ENCODE results near the gene SHMT2. TPM values are rescaled to one million over a fixed set of nuclear protein-coding genes. Genes with fewer than 3 reads are reported as not detected.

The SHMT2 gene
- 225 and 266 TPM in 2 replicates for total RNA-seq (2012; rRNA removed)
- 302 and 364 TPM in 2 replicates for polyA plus RNA-seq (2012; rRNA removed)
- polyA plus RNA-seq (2012; cell fraction: cytosol; rRNA removed), result 201 and 323 TPM in 2 replicates
- 303 and 511 TPM in 2 replicates for polyA plus RNA-seq (2012; cell fraction: nucleus; rRNA removed; ENCODE audit: low replicate concordance)
- percentile 82 among the genes with signal in this experiment for Bru-seq, nascent RNA
- BruChase-seq, experiment 1, labeled RNA remaining after a 6-hour chase, result percentile 89 among the genes with signal in this experiment
- percentile 77 among the genes with signal in this experiment for BruChase-seq, experiment 2, labeled RNA remaining after a 2-hour chase
- long read RNA-seq, transcript SHMT2-229 (11 exons, 1,659 nt), result minor isoform, 9 of 316 reads
- long read RNA-seq, transcript SHMT2-202 (12 exons, 2,006 nt), result minor isoform, 51 of 316 reads
- long read RNA-seq, transcript SHMT2-201 (12 exons, 2,537 nt), result major isoform, 123 of 316 reads
- long read RNA-seq, partial matches to known transcripts, result 83 of 316 reads
- long read RNA-seq, other reads (novel, unspliced or antisense), result 43 of 316 reads

DNA sequence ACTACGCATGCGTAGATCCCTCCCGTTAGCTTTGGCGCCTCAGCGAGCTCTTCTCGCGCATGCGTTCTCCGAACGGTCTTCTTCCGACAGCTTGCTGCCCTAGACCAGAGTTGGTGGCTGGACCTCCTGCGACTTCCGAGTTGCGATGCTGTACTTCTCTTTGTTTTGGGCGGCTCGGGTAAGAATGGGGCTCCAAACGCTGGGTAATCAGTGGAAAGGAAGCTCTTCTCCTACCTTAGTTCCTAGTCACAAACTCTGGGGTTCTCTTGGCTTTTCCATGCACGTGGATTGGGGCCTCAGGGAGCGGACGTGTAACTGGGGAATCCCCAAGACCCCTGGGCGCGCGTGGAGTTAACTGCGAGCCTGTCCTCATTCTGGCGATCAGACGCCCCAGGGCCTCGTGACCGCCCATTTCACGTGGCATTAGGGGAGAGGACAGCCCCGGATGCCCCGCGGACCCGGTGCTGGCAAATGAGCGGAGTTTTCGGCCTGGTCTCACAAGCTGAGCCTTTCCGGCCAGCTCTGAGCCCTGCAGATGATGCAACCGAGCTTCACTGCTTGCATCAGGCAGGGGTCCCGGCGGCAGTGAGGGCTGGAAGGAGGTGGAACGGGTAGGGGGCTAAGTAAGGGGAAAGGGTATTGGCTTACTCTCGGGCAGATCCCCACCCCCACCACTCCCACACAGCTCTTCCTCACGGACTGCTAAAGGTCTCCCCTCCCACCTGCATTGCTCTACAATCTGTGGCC lies at the start of gene SHMT2:
Gene SHMT2, plus strand, starts transcription at position 78 of the 747 bp plus-strand sequence. Its CDS starts 68 bp downstream, at position 146.
- no TSS peak for BruUV-seq (replicated peaks)
- H3K56ac ChIP-seq (ENCODE audit: extremely low read depth, insufficient read depth, low read length), result peak within 1 kb of the TSS; percentile 100
- in situ Hi-C loops (cut with MboI; ENCODE audit: low sequenced_read_pairs), result no loop called here
- DNase-seq, result peak; percentile 95
- peak within 1 kb of the TSS; percentile 94 for H3K27ac ChIP-seq (ENCODE audit: insufficient read depth, low read length)
- H3K4ac ChIP-seq (ENCODE audit: low read depth, low read length), result peak within 1 kb of the TSS; percentile 100
- 0% methylated on average over 13 of the region's 42 CpGs; no CpG with 5 or more reads in 1 of the 2 experiments for WGBS, 2 experiments (ENCODE audit: extremely low coverage in 2 of 2, insufficient read length in 1 of 2)
- H4K5ac ChIP-seq (ENCODE audit: low read depth, low read length), result peak within 1 kb of the TSS; percentile 84
- H2AK5ac ChIP-seq (ENCODE audit: low read depth, low read length), result peak within 1 kb of the TSS; percentile 98
- peak within 1 kb of the TSS; percentile 59 for H3K4me3 ChIP-seq (ENCODE audit: insufficient read depth, low read depth, low read length)
- H2BK120ac ChIP-seq (ENCODE audit: low read depth, low read length), result peak within 1 kb of the TSS; percentile 96
- peaks cover 40% of the 10 kb centered on the region for H3K36me3 ChIP-seq (ENCODE audit: control insufficient read depth, insufficient read depth, low read length)
- ATAC-seq (ENCODE audit: low read depth), result peak; percentile 71
- H3K9me3 ChIP-seq (ENCODE audit: control insufficient read depth, insufficient read depth, low read length), result no peaks in the 10 kb centered on the region
- peak within 1 kb of the TSS; percentile 100 for H3K14ac ChIP-seq (replicated peaks; ENCODE audit: low read depth, low read length)
- peak within 1 kb of the TSS; percentile 98 for H3K9ac ChIP-seq (ENCODE audit: low read depth, low read length)
- peak within 1 kb of the TSS; percentile 100 for H4K91ac ChIP-seq (ENCODE audit: insufficient read depth, low read depth, low read length)
- peaks cover 29 to 53% of the 10 kb centered on the region in 2 experiments for H3K79me1 ChIP-seq (ENCODE audit: low read depth in 1 of 2, low read length in 2 of 2)
- intact Hi-C loops (cut with micrococcal nuclease), result no loop called here
- H2BK5ac ChIP-seq (ENCODE audit: low read depth, low read length, poor library complexity, severe bottlenecking), result peak within 1 kb of the TSS; percentile 88
- peak within 1 kb of the TSS; percentile 99 for H3K23ac ChIP-seq (ENCODE audit: low read depth, low read length)
- H2AK9ac ChIP-seq (replicated peaks; ENCODE audit: low read depth, low read length, poor library complexity), result peak within 1 kb of the TSS; percentile 100
- peak within 1 kb of the TSS; percentile 80 for H3K18ac ChIP-seq (ENCODE audit: low read depth, low read length)
- H2BK20ac ChIP-seq (ENCODE audit: low read depth, low read length), result peak within 1 kb of the TSS; percentile 76
- H3K4me2 ChIP-seq (ENCODE audit: low read depth, low read length), result peak within 1 kb of the TSS; percentile 91
- H4K8ac ChIP-seq (ENCODE audit: low read depth in 2 of 2, low read length in 2 of 2), result peak within 1 kb of the TSS; percentile 95 to 99
- peaks cover 20% of the 10 kb centered on the region for H3K9me1 ChIP-seq (ENCODE audit: insufficient read depth, low read length)
- dilution Hi-C loops (cut with HindIII; ENCODE audit: low sequenced_read_pairs, unreplicated experiment), result no loop called here
- H3K4me1 ChIP-seq (ENCODE audit: control insufficient read depth, insufficient read depth, low read length), result peaks cover 16% of the 10 kb centered on the region
- H3K27me3 ChIP-seq (ENCODE audit: control insufficient read depth, insufficient read depth, low read length), result peaks cover 3% of the 10 kb centered on the region; the same call in 1 of the 2 replicates
- peak within 1 kb of the TSS; percentile 89 for H2AFZ ChIP-seq (replicated peaks; ENCODE audit: low read length, poor library complexity)
- peaks cover 33% of the 10 kb centered on the region for H4K20me1 ChIP-seq (ENCODE audit: insufficient read depth, low read length)
- ChIA-PET CTCF (interaction anchor here (0.8 to 5.3 kb wide), 3 partner anchors 12 to 118 kb away, joined by 3 to 47 read pairs (median 14); no protein-coding TSS in a partner anchor), POLR2A (ENCODE audit: unreplicated experiment) (interaction anchor here (0.5 to 1.8 kb wide), 6 partner anchors 9 to 48 kb away, joined by 3 to 7 read pairs (median 4); no protein-coding TSS in a partner anchor)
- H2BK15ac ChIP-seq (ENCODE audit: low read depth, low read length), result peak within 1 kb of the TSS; percentile 77; the same call in 2 of the 3 replicates
- TF ChIP-seq NFE2L2 (IDR thresholded peaks at IDR 0.05; ENCODE audit: low read depth, low read length), result no peak
- peak; percentile 94 for TF ChIP-seq POLR2A (IDR thresholded peaks at IDR 0.05; ENCODE audit: low read depth, low read length)
- no peak for TF ChIP-seq MAFK (IDR thresholded peaks at IDR 0.05; ENCODE audit: low read depth, low read length)
- TF ChIP-seq, protein P1, sequence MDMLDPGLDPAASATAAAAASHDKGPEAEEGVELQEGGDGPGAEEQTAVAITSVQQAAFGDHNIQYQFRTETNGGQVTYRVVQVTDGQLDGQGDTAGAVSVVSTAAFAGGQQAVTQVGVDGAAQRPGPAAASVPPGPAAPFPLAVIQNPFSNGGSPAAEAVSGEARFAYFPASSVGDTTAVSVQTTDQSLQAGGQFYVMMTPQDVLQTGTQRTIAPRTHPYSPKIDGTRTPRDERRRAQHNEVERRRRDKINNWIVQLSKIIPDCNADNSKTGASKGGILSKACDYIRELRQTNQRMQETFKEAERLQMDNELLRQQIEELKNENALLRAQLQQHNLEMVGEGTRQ (IDR thresholded peaks at IDR 0.05; ENCODE audit: low read depth, low read length), result peak; percentile 90
- no peak for TF ChIP-seq RAD21 (IDR thresholded peaks at IDR 0.05; ENCODE audit: low read length)
- TF ChIP-seq RFX5 (IDR thresholded peaks at IDR 0.05; ENCODE audit: low read depth, low read length), result no peak
- TF ChIP-seq BHLHE40 (IDR thresholded peaks at IDR 0.05; ENCODE audit: low read depth, low read length), result peak; percentile 72
- TF ChIP-seq, protein P2, sequence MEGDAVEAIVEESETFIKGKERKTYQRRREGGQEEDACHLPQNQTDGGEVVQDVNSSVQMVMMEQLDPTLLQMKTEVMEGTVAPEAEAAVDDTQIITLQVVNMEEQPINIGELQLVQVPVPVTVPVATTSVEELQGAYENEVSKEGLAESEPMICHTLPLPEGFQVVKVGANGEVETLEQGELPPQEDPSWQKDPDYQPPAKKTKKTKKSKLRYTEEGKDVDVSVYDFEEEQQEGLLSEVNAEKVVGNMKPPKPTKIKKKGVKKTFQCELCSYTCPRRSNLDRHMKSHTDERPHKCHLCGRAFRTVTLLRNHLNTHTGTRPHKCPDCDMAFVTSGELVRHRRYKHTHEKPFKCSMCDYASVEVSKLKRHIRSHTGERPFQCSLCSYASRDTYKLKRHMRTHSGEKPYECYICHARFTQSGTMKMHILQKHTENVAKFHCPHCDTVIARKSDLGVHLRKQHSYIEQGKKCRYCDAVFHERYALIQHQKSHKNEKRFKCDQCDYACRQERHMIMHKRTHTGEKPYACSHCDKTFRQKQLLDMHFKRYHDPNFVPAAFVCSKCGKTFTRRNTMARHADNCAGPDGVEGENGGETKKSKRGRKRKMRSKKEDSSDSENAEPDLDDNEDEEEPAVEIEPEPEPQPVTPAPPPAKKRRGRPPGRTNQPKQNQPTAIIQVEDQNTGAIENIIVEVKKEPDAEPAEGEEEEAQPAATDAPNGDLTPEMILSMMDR (conservative IDR thresholded peaks at IDR 0.05; ENCODE audit: low read depth, low read length), result no peak; the same call in 1 of the 2 replicates
- no peak for TF ChIP-seq MAZ (IDR thresholded peaks at IDR 0.05; ENCODE audit: borderline replicate concordance, low read depth, low read length)
- no peak; the same call in 1 of the 2 replicates for TF ChIP-seq CHD1 (IDR thresholded peaks at IDR 0.05; ENCODE audit: low read depth, low read length)
- TF ChIP-seq SMC3 (IDR thresholded peaks at IDR 0.05; ENCODE audit: low read depth, low read length), result no peak
- peak; percentile 99 for TF ChIP-seq CEBPB (IDR thresholded peaks at IDR 0.05; ENCODE audit: low read depth, low read length)
- TF ChIP-seq MXI1 (IDR thresholded peaks at IDR 0.05; ENCODE audit: borderline replicate concordance, low read depth, low read length), result peak; percentile 91

Data from IMR-90 (cell line).